Measurements from ENCODE around the gene TDRD9. TPM values are rescaled to one million over a fixed set of nuclear protein-coding genes. Genes with fewer than 3 reads are reported as not detected.

The TDRD9 gene
- total RNA-seq, 1 experiment from 2014 or later, result 0.07 TPM

DNA sequence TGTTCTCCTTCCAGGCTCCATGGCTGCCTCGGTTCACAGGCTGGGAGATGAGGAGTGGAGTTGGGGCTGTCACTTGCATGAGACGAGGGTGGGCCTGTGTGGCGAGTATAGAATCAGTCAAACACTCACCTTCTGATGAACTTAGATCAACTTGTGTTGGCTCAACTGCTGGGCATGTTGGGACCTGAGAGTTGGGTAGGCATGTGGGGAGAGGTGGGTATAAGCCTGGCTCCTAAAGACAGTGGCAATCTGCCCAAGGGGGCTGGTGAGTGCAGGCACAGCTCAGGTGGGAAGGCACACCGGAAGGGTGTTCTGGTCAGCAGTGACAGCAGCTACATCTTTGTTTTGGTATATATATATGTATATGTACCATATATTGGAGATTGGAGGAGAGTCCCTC, 30.1 kb upstream of the TDRD9 start:
- H3K36me3 ChIP-seq (ENCODE audit: low read depth, low read length), result no peaks in the 10 kb centered on the region
- no peak overlapping the region for H3K27ac ChIP-seq (ENCODE audit: low read length)
- H3K9me3 ChIP-seq (ENCODE audit: low read length), result no peaks in the 10 kb centered on the region
- ChIA-PET CTCF (no interaction called here), POLR2A (ENCODE audit: unreplicated experiment) (no interaction called here)
- H3F3A ChIP-seq (ENCODE audit: low read length, unreplicated experiment), result no peaks in the 10 kb centered on the region
- TF ChIP-seq EZH2phosphoT487 (IDR thresholded peaks at IDR 0.05; ENCODE audit: borderline replicate concordance, low read length), result no peak
- TF ChIP-seq EZH2 (IDR thresholded peaks at IDR 0.05; ENCODE audit: low read length, unreplicated experiment), result no peak
- TF ChIP-seq, protein P1, sequence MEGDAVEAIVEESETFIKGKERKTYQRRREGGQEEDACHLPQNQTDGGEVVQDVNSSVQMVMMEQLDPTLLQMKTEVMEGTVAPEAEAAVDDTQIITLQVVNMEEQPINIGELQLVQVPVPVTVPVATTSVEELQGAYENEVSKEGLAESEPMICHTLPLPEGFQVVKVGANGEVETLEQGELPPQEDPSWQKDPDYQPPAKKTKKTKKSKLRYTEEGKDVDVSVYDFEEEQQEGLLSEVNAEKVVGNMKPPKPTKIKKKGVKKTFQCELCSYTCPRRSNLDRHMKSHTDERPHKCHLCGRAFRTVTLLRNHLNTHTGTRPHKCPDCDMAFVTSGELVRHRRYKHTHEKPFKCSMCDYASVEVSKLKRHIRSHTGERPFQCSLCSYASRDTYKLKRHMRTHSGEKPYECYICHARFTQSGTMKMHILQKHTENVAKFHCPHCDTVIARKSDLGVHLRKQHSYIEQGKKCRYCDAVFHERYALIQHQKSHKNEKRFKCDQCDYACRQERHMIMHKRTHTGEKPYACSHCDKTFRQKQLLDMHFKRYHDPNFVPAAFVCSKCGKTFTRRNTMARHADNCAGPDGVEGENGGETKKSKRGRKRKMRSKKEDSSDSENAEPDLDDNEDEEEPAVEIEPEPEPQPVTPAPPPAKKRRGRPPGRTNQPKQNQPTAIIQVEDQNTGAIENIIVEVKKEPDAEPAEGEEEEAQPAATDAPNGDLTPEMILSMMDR (conservative IDR thresholded peaks at IDR 0.05; ENCODE audit: low read depth, low read length), result no peak
- H3K4me1 ChIP-seq (ENCODE audit: insufficient read depth, low read length), result no peaks in the 10 kb centered on the region
- no peak overlapping the region for H3K4me3 ChIP-seq (ENCODE audit: low read length)
- no TSS peak for BruUV-seq (replicated peaks)
- intact Hi-C loops (cut with micrococcal nuclease), result no loop called here
- no peaks in the 10 kb centered on the region for H4K20me1 ChIP-seq (ENCODE audit: low read length)
- H3K27me3 ChIP-seq (ENCODE audit: low read length), result no peaks in the 10 kb centered on the region
- no peaks in the 10 kb centered on the region for H3K9me2 ChIP-seq (replicated peaks; ENCODE audit: low read length)
- H3K4me2 ChIP-seq (ENCODE audit: low read length), result no peak overlapping the region
- no peak overlapping the region for H2AFZ ChIP-seq (ENCODE audit: low read length)
- ATAC-seq (no peak), DNase-seq (no peak)
- H3K9ac ChIP-seq (ENCODE audit: low read length), result no peak overlapping the region
- H3K79me2 ChIP-seq (ENCODE audit: low read length), result no peaks in the 10 kb centered on the region

DNA sequence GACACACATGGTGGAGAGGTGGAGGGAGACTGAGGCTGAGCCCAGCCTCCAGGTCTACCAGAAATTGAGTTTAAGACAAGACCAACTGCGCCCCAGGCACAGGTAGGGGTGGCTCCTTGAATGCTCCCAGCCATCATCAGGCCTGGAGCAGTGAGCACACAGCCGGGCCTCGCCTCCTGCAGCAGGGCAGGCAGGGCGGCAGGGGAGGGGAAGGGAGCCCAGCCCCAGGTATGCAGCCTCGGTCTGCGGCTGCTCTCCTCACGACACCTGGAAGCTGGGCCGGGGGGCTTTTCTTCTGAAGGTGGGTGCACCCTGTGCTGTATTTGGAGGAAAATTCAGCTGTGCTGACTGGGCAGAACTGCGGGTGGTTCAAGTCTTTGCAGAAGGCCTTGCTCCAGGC, 29.5 kb upstream of the TDRD9 start:
- H4K20me1 ChIP-seq (ENCODE audit: low read length), result no peaks in the 10 kb centered on the region
- ChIA-PET CTCF (no interaction called here), POLR2A (ENCODE audit: unreplicated experiment) (no interaction called here)
- no peak overlapping the region for H3K9ac ChIP-seq (ENCODE audit: low read length)
- DNase-seq (no peak), ATAC-seq (no peak)
- no peak overlapping the region for H3K4me3 ChIP-seq (ENCODE audit: low read length)
- TF ChIP-seq, protein P1 (conservative IDR thresholded peaks at IDR 0.05; ENCODE audit: low read depth, low read length), result no peak
- TF ChIP-seq EZH2phosphoT487 (IDR thresholded peaks at IDR 0.05; ENCODE audit: borderline replicate concordance, low read length) (no peak), EZH2 (IDR thresholded peaks at IDR 0.05; ENCODE audit: low read length, unreplicated experiment) (no peak)
- BruUV-seq (replicated peaks), result no TSS peak
- no peaks in the 10 kb centered on the region for H3K4me1 ChIP-seq (ENCODE audit: insufficient read depth, low read length)
- no peaks in the 10 kb centered on the region for H3K9me2 ChIP-seq (replicated peaks; ENCODE audit: low read length)
- H3K9me3 ChIP-seq (ENCODE audit: low read length), result no peaks in the 10 kb centered on the region
- no peaks in the 10 kb centered on the region for H3F3A ChIP-seq (ENCODE audit: low read length, unreplicated experiment)
- no peak overlapping the region for H3K4me2 ChIP-seq (ENCODE audit: low read length)
- no peaks in the 10 kb centered on the region for H3K36me3 ChIP-seq (ENCODE audit: low read depth, low read length)
- H2AFZ ChIP-seq (ENCODE audit: low read length), result no peak overlapping the region
- H3K27ac ChIP-seq (ENCODE audit: low read length), result no peak overlapping the region
- no peaks in the 10 kb centered on the region for H3K79me2 ChIP-seq (ENCODE audit: low read length)
- H3K27me3 ChIP-seq (ENCODE audit: low read length), result no peaks in the 10 kb centered on the region
- intact Hi-C loops (cut with micrococcal nuclease), result no loop called here

- no peaks in the 10 kb centered on the region for H3K79me2 ChIP-seq (ENCODE audit: low read length)
- ATAC-seq (no peak), DNase-seq (no peak)
- intact Hi-C loops (cut with micrococcal nuclease), result no loop called here
- H3K4me1 ChIP-seq (ENCODE audit: insufficient read depth, low read length), result no peaks in the 10 kb centered on the region
- H2AFZ ChIP-seq (ENCODE audit: low read length), result no peak overlapping the region
- H3K27me3 ChIP-seq (ENCODE audit: low read length), result no peaks in the 10 kb centered on the region
- no peaks in the 10 kb centered on the region for H4K20me1 ChIP-seq (ENCODE audit: low read length)
- no peaks in the 10 kb centered on the region for H3K36me3 ChIP-seq (ENCODE audit: low read depth, low read length)
- H3K4me2 ChIP-seq (ENCODE audit: low read length), result no peak overlapping the region
- CTCF ChIA-PET, result no interaction called here
- H3K9me2 ChIP-seq (replicated peaks; ENCODE audit: low read length), result no peaks in the 10 kb centered on the region
- H3K9me3 ChIP-seq (ENCODE audit: low read length), result no peaks in the 10 kb centered on the region
- H3K9ac ChIP-seq (ENCODE audit: low read length), result no peak overlapping the region
- POLR2A ChIA-PET (ENCODE audit: unreplicated experiment), result no interaction called here
- H3F3A ChIP-seq (ENCODE audit: low read length, unreplicated experiment), result no peaks in the 10 kb centered on the region
- no peak overlapping the region for H3K27ac ChIP-seq (ENCODE audit: low read length)
- no peak for TF ChIP-seq EZH2 (IDR thresholded peaks at IDR 0.05; ENCODE audit: low read length, unreplicated experiment)
- TF ChIP-seq, protein P1 (conservative IDR thresholded peaks at IDR 0.05; ENCODE audit: low read depth, low read length), result no peak
- TF ChIP-seq EZH2phosphoT487 (IDR thresholded peaks at IDR 0.05; ENCODE audit: borderline replicate concordance, low read length), result no peak
- BruUV-seq (replicated peaks), result no TSS peak
- H3K4me3 ChIP-seq (ENCODE audit: low read length), result no peak overlapping the region
Observed at GRCh38 chr14:103899316-103899715, 28.9 kb upstream of the TDRD9 start.
